ENCODE data around the gene MTHFD1L. TPM values are rescaled to one million over a fixed set of nuclear protein-coding genes. Genes with fewer than 3 reads are reported as not detected.
A peak's percentile ranks its signal among the peaks of the same experiment; 100 is the strongest.

MTHFD1L gene
- total and polyA plus RNA-seq, 2 of the 4 experiments (the other 2 are of a cell fraction) = 43.5 to 53.2 TPM

GRCh38 chr6:150931405-150931804 lies 65.9 kb downstream of the MTHFD1L start:
- H2AK9ac ChIP-seq (replicated peaks; ENCODE audit: low read depth, low read length, poor library complexity) = no peak overlapping the region
- no peaks in the 10 kb centered on the region for H3K27me3 ChIP-seq (ENCODE audit: control insufficient read depth, insufficient read depth, low read length)
- H3K79me1 ChIP-seq (ENCODE audit: low read depth in 1 of 2, low read length in 2 of 2) = peaks cover 25 to 47% of the 10 kb centered on the region in 2 experiments
- TF ChIP-seq USF2 (IDR thresholded peaks at IDR 0.05; ENCODE audit: low read depth, low read length) = no peak
- no peak for TF ChIP-seq BHLHE40 (IDR thresholded peaks at IDR 0.05; ENCODE audit: low read depth, low read length)
- TF ChIP-seq CTCF (conservative IDR thresholded peaks at IDR 0.05; ENCODE audit: low read depth, low read length) = no peak
- no peak for TF ChIP-seq RFX5 (IDR thresholded peaks at IDR 0.05; ENCODE audit: low read depth, low read length)
- no peak for TF ChIP-seq MAFK (IDR thresholded peaks at IDR 0.05; ENCODE audit: low read depth, low read length)
- TF ChIP-seq MXI1 (IDR thresholded peaks at IDR 0.05; ENCODE audit: borderline replicate concordance, low read depth, low read length) = no peak
- TF ChIP-seq ELK1 (IDR thresholded peaks at IDR 0.05; ENCODE audit: borderline replicate concordance, low read depth, low read length) = no peak
- no peak overlapping the region for H2AFZ ChIP-seq (replicated peaks; ENCODE audit: low read length, poor library complexity)
- H3K36me3 ChIP-seq (ENCODE audit: control insufficient read depth, insufficient read depth, low read length) = peaks cover 37% of the 10 kb centered on the region
- ChIA-PET POLR2A (ENCODE audit: unreplicated experiment) (no interaction called here), CTCF (no interaction called here)
- H2BK5ac ChIP-seq (ENCODE audit: low read depth, low read length, poor library complexity, severe bottlenecking) = peak overlapping the region; percentile 96
- intact Hi-C loops (cut with micrococcal nuclease) (no loop called here), dilution Hi-C loops (cut with HindIII; ENCODE audit: low sequenced_read_pairs, unreplicated experiment) (no loop called here), in situ Hi-C loops (cut with MboI; ENCODE audit: low sequenced_read_pairs) (no loop called here)
- H3K23ac ChIP-seq (ENCODE audit: low read depth, low read length) = peak overlapping the region; percentile 3; the same call in 1 of the 2 replicates
- H4K91ac ChIP-seq (ENCODE audit: insufficient read depth, low read depth, low read length) = peak overlapping the region; percentile 64; the same call in 1 of the 2 replicates
- peak overlapping the region; percentile 49 to 69; a peak in 3 of 4 replicates for H4K8ac ChIP-seq (ENCODE audit: low read depth in 2 of 2, low read length in 2 of 2)
- no TSS peak for BruUV-seq (replicated peaks)
- H4K20me1 ChIP-seq (ENCODE audit: insufficient read depth, low read length) = no peaks in the 10 kb centered on the region
- no peak overlapping the region; the same call in 1 of the 2 replicates for H3K14ac ChIP-seq (replicated peaks; ENCODE audit: low read depth, low read length)
- H3K4ac ChIP-seq (ENCODE audit: low read depth, low read length) = peak overlapping the region; percentile 59; the same call in 1 of the 2 replicates
- H2AK5ac ChIP-seq (ENCODE audit: low read depth, low read length) = peak overlapping the region; percentile 61; the same call in 1 of the 2 replicates
- H3K4me3 ChIP-seq (ENCODE audit: insufficient read depth, low read depth, low read length) = no peak overlapping the region
- peaks cover 23% of the 10 kb centered on the region for H3K4me1 ChIP-seq (ENCODE audit: control insufficient read depth, insufficient read depth, low read length)
- H2BK20ac ChIP-seq (ENCODE audit: low read depth, low read length) = peak overlapping the region; percentile 66
- no peak for DNase-seq
- peak overlapping the region; percentile 45; the same call in 1 of the 2 replicates for H3K56ac ChIP-seq (ENCODE audit: extremely low read depth, insufficient read depth, low read length)
- peak overlapping the region; percentile 9; the same call in 1 of the 3 replicates for H2BK15ac ChIP-seq (ENCODE audit: low read depth, low read length)
- H3K18ac ChIP-seq (ENCODE audit: low read depth, low read length) = peak overlapping the region; percentile 94
- WGBS, 2 experiments (ENCODE audit: extremely low coverage in 2 of 2, insufficient read length in 1 of 2) = no CpG with 5 or more reads among the region's 1 CpG
- ATAC-seq (ENCODE audit: low read depth) = no peak
- H3K27ac ChIP-seq (ENCODE audit: insufficient read depth, low read length) = peak overlapping the region; percentile 26; the same call in 1 of the 2 replicates
- H4K5ac ChIP-seq (ENCODE audit: low read depth, low read length) = peak overlapping the region; percentile 89; the same call in 1 of the 2 replicates
- H3K9me1 ChIP-seq (ENCODE audit: insufficient read depth, low read length) = peaks cover 10% of the 10 kb centered on the region
- H3K9me3 ChIP-seq (ENCODE audit: control insufficient read depth, insufficient read depth, low read length) = no peaks in the 10 kb centered on the region
- no peak overlapping the region for H3K4me2 ChIP-seq (ENCODE audit: low read depth, low read length)
- H2BK120ac ChIP-seq (ENCODE audit: low read depth, low read length) = peak overlapping the region; percentile 96
- H3K9ac ChIP-seq (ENCODE audit: low read depth, low read length) = 0 out of 2 replicates have a peak overlapping the region, but pooled peaks have one; percentile 4
